Inflammatory macrophage (primary cell): ENCODE results near the gene NIBAN1.

Experiments used
- DNase-seq, 2 donors: peaks; one replicate each; pipeline ENCODE4 v3.0.0-alpha.2; 2020 to 2022

Gene NIBAN1

GRCh38 chr1:184945678-184946412 lies 28.5 kb downstream of the NIBAN1 start:
- DNase-seq: peak; percentile 68 to 90

DNA sequence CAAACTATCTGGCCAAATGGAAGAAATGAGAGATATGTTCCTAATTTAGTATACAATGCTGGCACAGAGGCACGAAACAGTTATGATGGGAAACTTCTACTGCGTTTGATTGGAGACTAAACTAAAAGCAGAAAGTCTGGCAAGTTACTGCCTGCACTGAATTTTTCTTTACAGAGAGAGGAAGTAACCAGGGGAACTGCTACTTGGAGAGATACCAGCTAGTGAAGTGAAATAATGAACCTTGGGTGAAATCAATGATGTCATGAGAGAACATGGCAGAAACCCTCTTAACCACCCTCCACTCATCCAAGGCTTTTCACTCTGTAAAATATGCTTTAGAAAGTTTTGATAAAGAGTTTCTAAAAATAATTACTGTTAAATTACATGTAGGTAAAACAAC lies 29.3 kb downstream of the NIBAN1 start:
- peak; percentile 66 to 80 for DNase-seq

DNA sequence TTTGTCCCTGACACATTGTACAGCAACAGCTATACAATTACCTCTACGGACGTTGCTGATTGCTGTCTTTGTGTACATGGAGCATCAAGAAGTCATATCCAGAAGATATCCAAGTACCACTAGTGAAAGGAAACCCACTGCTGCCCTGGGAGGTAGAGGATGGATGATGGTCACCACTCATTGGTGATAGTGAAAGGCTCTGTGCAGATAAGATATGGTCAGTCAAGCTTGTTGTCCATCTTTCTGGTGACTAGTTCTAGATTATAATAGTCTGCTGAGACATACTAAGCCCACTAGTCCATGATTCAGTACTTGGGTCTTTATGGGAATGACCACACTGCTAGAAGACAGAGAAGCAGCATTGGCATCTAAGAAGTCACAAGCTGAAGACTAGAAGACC lies 30.3 kb downstream of the NIBAN1 start:
- no peak for DNase-seq

GRCh38 chr1:184941735-184942134 lies 32.6 kb downstream of the NIBAN1 start:
- no peak for DNase-seq

DNA sequence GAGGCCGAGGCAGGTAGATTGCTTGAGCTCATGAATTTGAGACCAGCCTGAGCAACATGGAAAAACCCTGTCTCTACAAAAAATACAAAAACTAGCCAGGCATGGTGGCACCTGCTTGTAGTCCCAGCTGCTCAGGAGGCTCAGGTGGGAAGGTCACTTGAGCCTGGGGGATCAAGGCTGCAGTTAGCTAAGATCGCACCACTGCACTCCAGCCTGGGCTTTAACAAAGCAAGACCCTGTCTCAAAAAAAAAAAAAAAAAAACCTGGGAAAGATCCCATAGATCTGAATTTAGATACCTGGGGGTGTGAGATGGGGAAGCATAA lies 32.9 kb downstream of the NIBAN1 start:
- no peak for DNase-seq

GRCh38 chr1:184940694-184941409 lies 33.5 kb downstream of the NIBAN1 start:
- no peak for DNase-seq

DNA sequence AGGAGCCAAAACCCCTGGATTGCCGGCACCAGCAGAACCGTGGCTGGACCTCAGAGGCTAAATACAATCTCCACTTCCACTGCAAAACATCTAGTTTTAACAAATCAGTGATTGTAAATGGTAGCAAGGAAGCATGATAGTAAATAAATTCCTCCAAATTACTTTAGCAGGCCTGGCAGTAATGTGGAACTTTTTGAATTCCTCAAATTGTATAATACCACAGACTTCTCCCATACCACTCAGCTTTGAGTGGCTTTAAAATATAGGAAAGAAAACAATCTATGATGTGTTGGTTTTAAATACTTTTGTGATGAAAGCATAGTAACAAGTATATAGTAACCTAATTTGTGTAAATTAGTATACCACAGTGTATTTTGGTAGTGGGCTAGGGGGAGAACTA lies 34.1 kb downstream of the NIBAN1 start:
- DNase-seq: no peak

DNA sequence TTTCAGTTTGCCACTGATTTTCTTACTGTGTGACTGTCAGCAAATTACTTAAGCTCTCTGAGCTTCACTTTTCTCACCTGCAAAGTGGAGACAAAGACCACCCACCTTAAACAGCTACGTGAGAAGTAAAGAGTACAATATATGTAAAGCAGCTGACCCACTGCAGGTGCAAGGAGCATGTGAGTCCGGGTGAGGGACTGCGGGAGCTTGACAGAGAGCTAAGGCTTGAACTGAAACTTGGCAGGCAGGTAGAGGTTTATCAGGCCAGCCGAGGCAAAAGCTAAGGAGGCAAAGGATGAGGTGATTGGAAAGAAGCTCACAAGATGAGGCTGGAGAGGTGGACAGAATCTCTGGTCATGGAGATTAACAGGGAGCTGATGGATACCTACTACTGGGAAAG lies 36.6 kb downstream of the NIBAN1 start:
- no peak for DNase-seq

DNA sequence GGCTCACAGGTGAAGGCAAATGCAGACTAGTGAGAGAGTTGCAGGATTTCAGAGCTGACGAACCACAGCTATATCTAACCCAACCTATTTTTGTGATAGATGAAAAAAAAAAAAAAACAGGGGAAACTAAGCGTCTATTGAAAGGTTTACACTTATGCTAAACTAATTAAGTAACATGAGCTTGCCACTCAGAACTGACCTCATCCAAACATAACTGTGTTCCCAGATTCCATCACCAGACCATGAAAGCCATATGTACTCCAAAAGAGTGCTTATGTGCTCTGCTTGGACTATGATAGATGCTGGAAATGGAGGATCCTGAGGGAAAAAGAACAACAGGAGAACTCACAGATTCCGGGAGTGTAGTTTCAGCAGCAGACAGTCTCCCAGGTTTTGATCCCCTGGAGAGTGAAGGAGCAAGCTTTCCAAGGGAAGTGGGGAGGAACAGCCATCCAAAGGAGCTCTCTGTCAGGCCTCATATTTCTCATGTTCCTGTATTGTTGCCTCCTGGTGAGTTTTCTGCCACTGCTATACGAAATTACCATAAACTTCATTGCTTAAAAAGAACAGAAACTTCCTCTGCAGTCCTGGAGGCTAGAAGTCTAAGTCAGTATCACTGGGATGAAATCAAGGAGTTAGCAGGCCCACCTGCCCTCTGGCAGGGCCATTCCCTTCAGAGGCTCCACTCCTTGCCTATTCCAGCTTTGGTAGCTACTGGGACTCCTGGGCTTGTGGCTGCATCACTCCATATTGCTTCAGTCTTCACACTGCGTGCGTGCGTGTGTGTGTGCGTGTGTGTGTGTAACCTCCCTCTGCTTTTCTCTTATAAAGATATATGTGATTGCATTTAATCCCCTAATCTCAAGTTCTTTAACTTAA lies 38.1 kb downstream of the NIBAN1 start:
- no peak for DNase-seq

DNA sequence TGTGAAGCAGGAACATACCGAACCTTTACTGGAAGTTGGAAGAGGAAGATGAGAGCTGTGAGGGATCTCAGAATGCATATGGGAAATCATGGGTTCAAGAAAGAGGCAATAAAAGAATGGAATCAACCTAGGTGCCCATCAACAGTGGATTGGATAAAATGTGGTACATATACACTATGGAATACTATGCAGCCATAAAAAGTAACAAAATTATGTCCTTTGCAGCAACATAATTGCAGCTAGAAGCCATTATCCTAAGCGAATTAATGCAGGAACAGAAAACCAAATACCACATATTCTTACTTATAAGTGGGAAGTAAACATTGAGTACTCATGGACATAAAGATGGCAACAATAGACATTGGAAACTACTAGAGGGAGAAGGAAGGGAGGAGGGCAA lies 40.4 kb downstream of the NIBAN1 start:
- no peak for DNase-seq

GRCh38 chr1:184932319-184932718 lies 42.0 kb downstream of the NIBAN1 start:
- DNase-seq: no peak

GRCh38 chr1:184931566-184931965 lies 42.7 kb downstream of the NIBAN1 start:
- no peak for DNase-seq

DNA sequence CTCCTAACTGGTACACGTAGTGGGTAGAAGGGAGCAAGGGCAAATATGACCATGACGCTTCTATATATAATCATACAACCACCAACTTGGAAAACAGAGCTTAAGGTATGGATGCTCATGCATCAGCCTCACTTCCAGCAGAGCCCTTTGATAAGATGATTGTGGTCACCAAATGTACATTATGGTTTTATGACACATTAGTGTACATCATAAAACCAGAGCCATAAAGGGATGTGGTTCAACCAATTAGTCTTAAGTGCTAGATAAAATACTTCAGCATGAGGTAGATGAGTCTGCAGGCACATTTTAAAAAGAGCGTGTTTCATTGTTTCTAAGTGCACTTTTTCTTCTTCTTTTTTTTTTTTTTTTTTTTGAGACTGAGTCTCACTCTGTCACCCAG lies 43.7 kb downstream of the NIBAN1 start:
- no peak for DNase-seq

GRCh38 chr1:184930232-184930631 lies 44.1 kb downstream of the NIBAN1 start:
- no peak for DNase-seq

GRCh38 chr1:184929711-184930202 lies 44.6 kb downstream of the NIBAN1 start:
- DNase-seq: peak in 1 of 2 donors; percentile 32

- no peak for DNase-seq
Measured at GRCh38 chr1:184928394-184928793, 45.9 kb downstream of the NIBAN1 start.
